CD4-positive, alpha-beta T cell treated with Interleukin-15 for 4 hours (primary cell): ENCODE data around the gene FRG1.
"Not testable (repeated sequence)": the region's sequence is repeated elsewhere in the genome, so short reads cannot be mapped to it uniquely, and the experiment has no call there.

ENCODE experiments used
- DNase-seq: peaks from one replicate; pipeline ENCODE4 v3.0.0-alpha.2; 2020; ENCODE audit warnings: low spot score

FRG1 gene

GRCh38 chr4:189985651-189986243 lies 45.1 kb downstream of the FRG1 start:
- not testable (repeated sequence) for DNase-seq

GRCh38 chr4:189988877-189989431 lies 48.3 kb downstream of the FRG1 start:
- no peak for DNase-seq

GRCh38 chr4:189989941-189990340 lies 49.3 kb downstream of the FRG1 start:
- DNase-seq = not testable (repeated sequence)
